SK-N-MC (cell line): ENCODE measurements around the gene POLD2.

Experiments
- EZH2 ChIP-seq: fragments of 200-600 bp; sonication (generic); IDR thresholded peaks from one replicate; pipeline ENCODE4 v1.6.1; 2017; ENCODE audit warnings: antibody characterized with exemption
- FOXP2 ChIP-seq: optimal IDR thresholded peaks from 2 replicates; pipeline ENCODE3; 2011; ENCODE audit warnings: mild to moderate bottlenecking, moderate library complexity; ENCODE audit not compliant: insufficient read depth; ENCODE audit errors: extremely low read length, control extremely low read depth
- POLR2AphosphoS5 ChIP-seq: IDR thresholded peaks from 2 replicates; pipeline ENCODE4 v1.6.1; 2012; ENCODE audit warnings: mild to moderate bottlenecking, low read depth, low read length, borderline replicate concordance

GRCh38 chr7:44072364-44073231, 50.8 kb downstream of the POLD2 start:
- TF ChIP-seq EZH2 = no peak
- no peak for TF ChIP-seq POLR2AphosphoS5
- TF ChIP-seq FOXP2 = no peak
